ENCODE data around the gene LRP5.

LRP5 gene

GRCh38 chr11:68345776-68346461 is 33.5 kb downstream of the LRP5 start:
- Mint-ChIP-seq H3K27me3 (no peaks in the 10 kb centered on the region), H3K4me3 (no peak overlapping the region), H3K4me1 (peaks cover 44% of the 10 kb centered on the region), H3K27ac (peak overlapping the region; percentile 63), H3K9me3 (peaks cover 9% of the 10 kb centered on the region), H3K36me3 (peaks cover 12% of the 10 kb centered on the region)
- CTCF ChIA-PET: no interaction called here
- DNase-seq: no peak

GRCh38 chr11:68346462-68346790 is 34.0 kb downstream of the LRP5 start:
- H3K4me1 Mint-ChIP-seq: peaks cover 39% of the 10 kb centered on the region
- no peak for DNase-seq
- H3K36me3 Mint-ChIP-seq: peaks cover 12% of the 10 kb centered on the region
- no peak overlapping the region for H3K4me3 Mint-ChIP-seq
- H3K9me3 Mint-ChIP-seq: peaks cover 9% of the 10 kb centered on the region
- CTCF ChIA-PET: no interaction called here
- no peaks in the 10 kb centered on the region for H3K27me3 Mint-ChIP-seq
- H3K27ac Mint-ChIP-seq: peak overlapping the region; percentile 63

- no peak overlapping the region for H3K4me3 Mint-ChIP-seq
- no peak overlapping the region for H3K27ac Mint-ChIP-seq
- CTCF ChIA-PET: no interaction called here
- no peaks in the 10 kb centered on the region for H3K27me3 Mint-ChIP-seq
- peaks cover 31% of the 10 kb centered on the region for H3K4me1 Mint-ChIP-seq
- H3K9me3 Mint-ChIP-seq: peaks cover 9% of the 10 kb centered on the region
- DNase-seq: no peak
- peaks cover 12% of the 10 kb centered on the region for H3K36me3 Mint-ChIP-seq
Measured at GRCh38 chr11:68347345-68347744, 35.0 kb downstream of the LRP5 start.

GRCh38 chr11:68347841-68348240 is 35.5 kb downstream of the LRP5 start:
- Mint-ChIP-seq H3K4me1 (peaks cover 31% of the 10 kb centered on the region), H3K4me3 (no peak overlapping the region), H3K36me3 (peaks cover 12% of the 10 kb centered on the region), H3K27me3 (no peaks in the 10 kb centered on the region), H3K9me3 (peaks cover 9% of the 10 kb centered on the region), H3K27ac (no peak overlapping the region)
- CTCF ChIA-PET: no interaction called here
- no peak for DNase-seq

GRCh38 chr11:68349461-68350249 is 37.3 kb downstream of the LRP5 start:
- H3K27ac Mint-ChIP-seq: no peak overlapping the region
- CTCF ChIA-PET: no interaction called here
- no peak for DNase-seq
- no peak overlapping the region for H3K4me3 Mint-ChIP-seq
- peaks cover 12% of the 10 kb centered on the region for H3K36me3 Mint-ChIP-seq
- no peaks in the 10 kb centered on the region for H3K27me3 Mint-ChIP-seq
- H3K4me1 Mint-ChIP-seq: peaks cover 24% of the 10 kb centered on the region
- peaks cover 9% of the 10 kb centered on the region for H3K9me3 Mint-ChIP-seq

GRCh38 chr11:68350759-68351449 is 38.5 kb downstream of the LRP5 start:
- CTCF ChIA-PET: no interaction called here
- H3K9me3 Mint-ChIP-seq: peaks cover 5% of the 10 kb centered on the region
- H3K4me1 Mint-ChIP-seq: peaks cover 18% of the 10 kb centered on the region
- no peak for DNase-seq
- no peaks in the 10 kb centered on the region for H3K27me3 Mint-ChIP-seq
- H3K27ac Mint-ChIP-seq: no peak overlapping the region
- H3K36me3 Mint-ChIP-seq: peaks cover 7% of the 10 kb centered on the region
- H3K4me3 Mint-ChIP-seq: no peak overlapping the region

GRCh38 chr11:68351450-68352275 is 39.3 kb downstream of the LRP5 start:
- H3K4me1 Mint-ChIP-seq: peaks cover 11% of the 10 kb centered on the region
- CTCF ChIA-PET: no interaction called here
- no peak overlapping the region for H3K4me3 Mint-ChIP-seq
- DNase-seq: no peak
- H3K36me3 Mint-ChIP-seq: peaks cover 4% of the 10 kb centered on the region
- no peaks in the 10 kb centered on the region for H3K27me3 Mint-ChIP-seq
- H3K9me3 Mint-ChIP-seq: no peaks in the 10 kb centered on the region
- H3K27ac Mint-ChIP-seq: peak overlapping the region; percentile 49

GRCh38 chr11:68352591-68352990 is 40.2 kb downstream of the LRP5 start:
- CTCF ChIA-PET: no interaction called here
- no peaks in the 10 kb centered on the region for H3K27me3 Mint-ChIP-seq
- H3K4me1 Mint-ChIP-seq: peaks cover 2% of the 10 kb centered on the region
- H3K27ac Mint-ChIP-seq: no peak overlapping the region
- DNase-seq: no peak
- H3K36me3 Mint-ChIP-seq: peaks cover 6% of the 10 kb centered on the region
- H3K9me3 Mint-ChIP-seq: no peaks in the 10 kb centered on the region
- H3K4me3 Mint-ChIP-seq: no peak overlapping the region

- H3K9me3 Mint-ChIP-seq: no peaks in the 10 kb centered on the region
- no peaks in the 10 kb centered on the region for H3K27me3 Mint-ChIP-seq
- DNase-seq: no peak
- CTCF ChIA-PET: no interaction called here
- H3K4me3 Mint-ChIP-seq: no peak overlapping the region
- peaks cover 6% of the 10 kb centered on the region for H3K36me3 Mint-ChIP-seq
- no peaks in the 10 kb centered on the region for H3K4me1 Mint-ChIP-seq
- H3K27ac Mint-ChIP-seq: no peak overlapping the region
Measured at GRCh38 chr11:68353118-68353517, 40.7 kb downstream of the LRP5 start.

- Mint-ChIP-seq H3K4me3 (no peak overlapping the region), H3K4me1 (no peaks in the 10 kb centered on the region), H3K9me3 (no peaks in the 10 kb centered on the region), H3K36me3 (peaks cover 8% of the 10 kb centered on the region), H3K27me3 (no peaks in the 10 kb centered on the region), H3K27ac (no peak overlapping the region)
- DNase-seq: no peak
- CTCF ChIA-PET: no interaction called here
Measured at GRCh38 chr11:68353669-68354068, 41.3 kb downstream of the LRP5 start.

GRCh38 chr11:68354148-68354872 is 41.9 kb downstream of the LRP5 start:
- Mint-ChIP-seq H3K4me3 (no peak overlapping the region), H3K36me3 (peaks cover 14% of the 10 kb centered on the region), H3K27ac (no peak overlapping the region), H3K27me3 (no peaks in the 10 kb centered on the region), H3K9me3 (no peaks in the 10 kb centered on the region), H3K4me1 (no peaks in the 10 kb centered on the region)
- CTCF ChIA-PET: no interaction called here
- DNase-seq: no peak

- Mint-ChIP-seq H3K27ac (no peak overlapping the region), H3K36me3 (peaks cover 18% of the 10 kb centered on the region), H3K27me3 (no peaks in the 10 kb centered on the region), H3K9me3 (no peaks in the 10 kb centered on the region), H3K4me1 (no peaks in the 10 kb centered on the region), H3K4me3 (no peak overlapping the region)
- no peak for DNase-seq
- CTCF ChIA-PET: no interaction called here
Measured at GRCh38 chr11:68355471-68355870, 43.1 kb downstream of the LRP5 start.

GRCh38 chr11:68357568-68357967 is 45.2 kb downstream of the LRP5 start:
- no peaks in the 10 kb centered on the region for H3K9me3 Mint-ChIP-seq
- CTCF ChIA-PET: interaction anchor here (0.7 to 0.9 kb wide), 2 partner anchors 28 to 60 kb away, joined by 3 read pairs; no protein-coding TSS in a partner anchor

GRCh38 chr11:68358416-68358815 is 46.0 kb downstream of the LRP5 start:
- DNase-seq: no peak
- Mint-ChIP-seq H3K27me3 (no peaks in the 10 kb centered on the region), H3K4me1 (no peaks in the 10 kb centered on the region), H3K9me3 (no peaks in the 10 kb centered on the region), H3K4me3 (no peak overlapping the region), H3K27ac (no peak overlapping the region), H3K36me3 (peaks cover 25% of the 10 kb centered on the region)
- CTCF ChIA-PET: interaction anchor here (0.9 kb wide), 1 partner anchor 61 kb away, joined by 3 read pairs; no protein-coding TSS in a partner anchor

More at GRCh38 chr11:68357568-68357967, 45.2 kb downstream of the LRP5 start:
- H3K4me1 Mint-ChIP-seq: no peaks in the 10 kb centered on the region
- peaks cover 25% of the 10 kb centered on the region for H3K36me3 Mint-ChIP-seq
- no peak overlapping the region for H3K27ac Mint-ChIP-seq
- no peak overlapping the region for H3K4me3 Mint-ChIP-seq
- no peak for DNase-seq
- H3K27me3 Mint-ChIP-seq: no peaks in the 10 kb centered on the region
